ENCODE results near the gene TTC28.
"Not testable (repeated sequence)": the region's sequence is repeated elsewhere in the genome, so short reads cannot be mapped to it uniquely, and the experiment has no call there.

The TTC28 gene

DNA sequence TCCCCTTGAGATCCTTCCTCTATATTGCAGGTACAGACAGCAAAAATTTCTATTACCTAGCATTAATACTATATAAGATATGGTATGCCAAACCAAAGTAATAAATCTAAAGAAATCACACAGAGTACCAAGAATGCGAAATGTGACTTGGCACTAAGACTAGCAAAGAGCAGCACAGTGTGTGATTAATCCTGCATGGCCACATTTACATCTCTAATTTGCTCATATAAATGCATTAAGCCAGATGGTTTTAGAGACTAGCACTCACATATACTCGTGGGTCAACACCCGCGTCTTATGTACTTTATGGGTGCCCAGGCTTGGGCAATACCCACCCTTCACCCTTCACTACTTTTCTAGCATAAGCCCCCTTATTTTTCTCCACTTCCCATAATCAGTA, 213.2 kb downstream of the TTC28 start:
- TF ChIP-seq, protein P1, sequence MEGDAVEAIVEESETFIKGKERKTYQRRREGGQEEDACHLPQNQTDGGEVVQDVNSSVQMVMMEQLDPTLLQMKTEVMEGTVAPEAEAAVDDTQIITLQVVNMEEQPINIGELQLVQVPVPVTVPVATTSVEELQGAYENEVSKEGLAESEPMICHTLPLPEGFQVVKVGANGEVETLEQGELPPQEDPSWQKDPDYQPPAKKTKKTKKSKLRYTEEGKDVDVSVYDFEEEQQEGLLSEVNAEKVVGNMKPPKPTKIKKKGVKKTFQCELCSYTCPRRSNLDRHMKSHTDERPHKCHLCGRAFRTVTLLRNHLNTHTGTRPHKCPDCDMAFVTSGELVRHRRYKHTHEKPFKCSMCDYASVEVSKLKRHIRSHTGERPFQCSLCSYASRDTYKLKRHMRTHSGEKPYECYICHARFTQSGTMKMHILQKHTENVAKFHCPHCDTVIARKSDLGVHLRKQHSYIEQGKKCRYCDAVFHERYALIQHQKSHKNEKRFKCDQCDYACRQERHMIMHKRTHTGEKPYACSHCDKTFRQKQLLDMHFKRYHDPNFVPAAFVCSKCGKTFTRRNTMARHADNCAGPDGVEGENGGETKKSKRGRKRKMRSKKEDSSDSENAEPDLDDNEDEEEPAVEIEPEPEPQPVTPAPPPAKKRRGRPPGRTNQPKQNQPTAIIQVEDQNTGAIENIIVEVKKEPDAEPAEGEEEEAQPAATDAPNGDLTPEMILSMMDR (IDR thresholded peaks at IDR 0.05; ENCODE audit: insufficient read depth, low read depth, low read length, missing control alignments) = no peak
- no peak overlapping the region for H3K4me3 ChIP-seq (ENCODE audit: low read length)
- DNase-seq (ENCODE audit: low read depth) = no peak

DNA sequence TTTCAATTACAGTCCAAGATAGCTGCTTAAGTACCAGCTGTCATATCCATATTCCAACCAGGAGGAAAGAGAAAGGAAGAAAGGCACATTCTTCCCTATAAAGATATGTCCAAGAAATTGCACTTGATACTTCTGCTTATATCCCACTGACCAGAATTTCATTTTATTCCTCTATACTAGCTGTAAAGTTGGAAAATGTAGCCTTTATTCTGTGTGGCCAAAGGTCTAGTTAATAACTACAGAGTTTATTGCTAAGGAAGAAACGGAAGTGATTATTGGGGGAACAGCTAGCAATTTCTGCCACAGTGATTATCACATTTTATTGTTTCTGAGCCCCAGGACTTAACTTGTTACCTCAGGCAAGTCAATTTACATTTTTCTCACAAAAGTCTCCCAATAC, 213.8 kb downstream of the TTC28 start:
- no peak overlapping the region for H3K4me3 ChIP-seq (ENCODE audit: low read length)
- TF ChIP-seq, protein P1 (IDR thresholded peaks at IDR 0.05; ENCODE audit: insufficient read depth, low read depth, low read length, missing control alignments) = no peak
- no peak for DNase-seq (ENCODE audit: low read depth)

DNA sequence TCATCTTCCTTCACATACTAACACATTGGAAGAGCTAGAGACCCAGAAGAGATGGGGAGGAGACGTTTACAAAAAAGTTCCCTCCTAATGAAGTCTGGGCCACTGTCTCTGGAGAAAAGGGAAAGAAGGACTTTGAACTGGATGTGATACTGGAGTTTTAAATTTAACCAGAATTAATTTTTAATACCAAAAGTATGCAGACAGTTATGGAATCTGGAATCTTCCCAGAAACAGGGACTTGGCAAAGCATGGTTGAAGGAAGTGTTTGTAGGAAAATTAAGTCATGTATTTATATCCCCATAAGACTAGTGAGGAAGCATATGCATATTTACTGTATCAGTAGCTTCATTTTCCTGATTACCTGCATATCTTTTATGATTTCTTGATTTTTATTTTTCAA, 215.5 kb downstream of the TTC28 start:
- no peak for DNase-seq (ENCODE audit: low read depth)
- TF ChIP-seq, protein P1 (IDR thresholded peaks at IDR 0.05; ENCODE audit: insufficient read depth, low read depth, low read length, missing control alignments) = no peak
- no peak overlapping the region for H3K4me3 ChIP-seq (ENCODE audit: low read length)

DNA sequence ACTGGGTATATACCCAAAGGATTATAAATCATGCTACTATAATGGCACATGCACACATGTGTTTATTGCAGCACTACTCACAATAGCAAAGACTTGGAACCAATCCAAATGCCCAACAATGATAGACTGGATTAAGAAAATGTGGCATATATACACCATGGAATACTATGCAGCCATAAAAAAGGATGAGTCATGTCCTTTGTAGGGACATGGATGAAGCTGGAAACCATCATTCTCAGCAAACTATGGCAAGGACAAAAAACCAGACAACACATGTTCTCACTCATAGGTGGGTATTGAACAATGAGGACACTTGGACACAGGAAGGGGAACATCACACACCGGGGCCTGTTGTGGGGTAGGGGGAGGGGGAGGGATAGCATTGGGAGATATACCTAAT, 216.2 kb downstream of the TTC28 start:
- H3K4me3 ChIP-seq (ENCODE audit: low read length) = not testable (repeated sequence)

DNA sequence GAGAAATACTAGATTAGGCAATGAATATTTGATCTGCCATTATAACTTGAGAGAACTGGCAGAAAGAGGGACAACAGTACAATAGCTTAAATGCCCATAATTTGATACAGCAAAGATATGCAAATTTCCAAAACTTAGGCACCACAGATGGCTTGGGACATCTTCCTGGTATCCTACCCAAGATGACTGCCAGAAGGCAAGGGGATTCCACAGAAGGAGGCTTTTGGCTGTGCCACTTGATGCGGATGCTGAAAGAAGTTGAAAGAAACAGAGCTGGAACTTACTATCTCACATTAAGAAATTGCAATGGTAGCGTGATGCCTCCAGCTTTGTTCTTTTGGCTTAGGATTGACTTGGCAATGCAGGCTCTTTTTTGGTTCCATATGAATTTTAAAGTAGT, 216.7 kb downstream of the TTC28 start:
- no peak for DNase-seq (ENCODE audit: low read depth)
- no peak overlapping the region for H3K4me3 ChIP-seq (ENCODE audit: low read length)
- TF ChIP-seq, protein P1 (IDR thresholded peaks at IDR 0.05; ENCODE audit: insufficient read depth, low read depth, low read length, missing control alignments) = no peak

More for the DNA sequence above, 216.2 kb downstream of the TTC28 start:
- DNase-seq (ENCODE audit: low read depth) = not testable (repeated sequence)

DNA sequence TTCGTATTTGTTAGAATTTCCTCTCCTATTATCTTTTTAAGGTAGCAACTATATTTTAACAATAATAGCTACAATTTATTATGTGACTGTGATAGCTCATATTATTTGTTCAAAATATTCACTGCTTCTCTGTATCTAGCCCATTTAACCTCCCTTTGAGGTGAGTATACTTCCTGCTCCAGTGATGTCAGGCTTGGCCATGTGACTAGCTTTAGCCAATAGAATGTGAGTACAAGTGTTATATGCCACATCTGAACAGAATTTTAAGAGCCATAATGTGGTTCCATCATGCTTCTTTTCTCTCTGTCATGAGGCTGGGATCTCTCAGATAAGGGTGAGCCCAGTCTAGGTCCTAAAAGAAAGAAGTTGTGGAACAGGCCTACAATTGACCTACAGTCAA, 217.6 kb downstream of the TTC28 start:
- DNase-seq (ENCODE audit: low read depth) = no peak
- TF ChIP-seq, protein P1 (IDR thresholded peaks at IDR 0.05; ENCODE audit: insufficient read depth, low read depth, low read length, missing control alignments) = no peak
- H3K4me3 ChIP-seq (ENCODE audit: low read length) = no peak overlapping the region

DNA sequence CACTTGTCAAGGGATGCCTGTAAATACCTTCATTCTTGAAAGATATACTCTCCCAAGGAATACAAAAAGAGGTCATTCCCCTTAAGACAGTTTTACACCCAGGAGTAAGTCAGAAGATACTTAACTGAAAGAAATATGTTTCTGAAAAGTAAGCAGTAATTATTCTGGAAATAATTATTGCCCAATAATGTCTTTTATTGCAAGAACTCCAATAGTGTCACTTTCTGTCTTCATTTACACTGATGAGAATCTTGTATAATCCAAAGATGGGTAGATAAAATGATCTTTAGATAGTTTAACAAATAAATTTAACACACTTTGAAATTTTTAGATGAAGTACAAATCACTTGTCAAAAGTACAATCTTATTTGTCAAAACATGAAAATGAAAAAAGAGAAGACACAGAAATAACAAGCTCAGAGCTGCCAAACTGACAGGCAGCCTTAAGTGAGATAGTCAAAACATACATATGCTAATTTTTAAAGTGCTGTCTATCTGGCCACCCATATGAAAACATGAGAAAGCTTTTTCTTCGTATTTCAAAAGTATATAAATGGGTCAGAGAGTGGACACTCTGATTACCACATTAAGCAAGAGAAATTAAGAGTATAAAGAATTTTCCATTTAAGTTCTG, 225.1 kb downstream of the TTC28 start:
- TF ChIP-seq, protein P1 (IDR thresholded peaks at IDR 0.05; ENCODE audit: insufficient read depth, low read depth, low read length, missing control alignments) = no peak
- H3K4me3 ChIP-seq (ENCODE audit: low read length) = no peak overlapping the region

More for the DNA sequence above, 225.1 kb downstream of the TTC28 start:
- no peak for DNase-seq (ENCODE audit: low read depth)
